A549 (cell line): ENCODE data around the gene FGG. TPM values are rescaled to one million over a fixed set of nuclear protein-coding genes. Genes with fewer than 3 reads are reported as not detected.
A peak's percentile ranks its signal among the peaks of the same experiment; 100 is the strongest.

ENCODE experiments used
- ATAC-seq, 2 experiments: fragments of 200-7000 bp in 1 of 2; fragments of >200 bp in 1 of 2; cut with Nextera tagmentation in 1 of 2; cut with Tn5 transposase in 1 of 2; 3 replicates each; pipeline versions ENCODE4 v1.8.0 to v1.9.1; 2018 to 2020; ENCODE audit warnings: mild to moderate bottlenecking in 1 of 2, moderate library complexity in 1 of 2
- CTCF ChIA-PET: fragments of 300-600 bp; sonication (Branson Sonifier 250); formaldehyde crosslinking; extraction: SDS; loops from one replicate; lab custom pipeline; 2021; ENCODE audit warnings: antibody characterized with exemption, inconsistent platforms; lab: Yijun Ruan, JAX
- POLR2A ChIA-PET: fragments of 350-600 bp; formaldehyde crosslinking; extraction: SDS; loops from one replicate; lab custom pipeline; 2021; ENCODE audit warnings: antibody characterized with exemption, inconsistent platforms; lab: Yijun Ruan, JAX
- DNase-seq, 2 experiments: peaks; one replicate each; pipeline versions ENCODE4 v3.0.0 to v3.0.0-alpha.2; 2011 to 2016; ENCODE audit warnings: low read depth in 1 of 2, low spot score in 1 of 2
- FAIRE-seq: peaks from 2 replicates; lab custom pipeline; 2011; peaks lifted over from hg19 to GRCh38; lab: Jason Lieb, UNC
- H3K27ac ChIP-seq, 2 experiments: fragments of >200 bp; sonication (Bioruptor Twin); formaldehyde crosslinking; 3 replicates each; pipeline ENCODE4 v1.5.1; 2016 to 2017
- H3K4me1 ChIP-seq: fragments of >200 bp; sonication (Bioruptor Twin); formaldehyde crosslinking; 3 replicates; pipeline ENCODE4 v1.6.1; 2016
- H3K4me2 ChIP-seq: fragments of >200 bp; sonication (Bioruptor Twin); formaldehyde crosslinking; 3 replicates; pipeline ENCODE4 v1.6.1; 2016
- H3K4me3 ChIP-seq: fragments of >200 bp; sonication (Bioruptor Twin); formaldehyde crosslinking; 3 replicates; pipeline ENCODE4 v1.5.1; 2016
- H3K9me3 ChIP-seq: fragments of >200 bp; sonication (Bioruptor Twin); formaldehyde crosslinking; 3 replicates; pipeline ENCODE4 v1.6.1; 2016
- HOXA7 ChIP-seq: fragments of 250-450 bp; sonication (Bioruptor Pico); IDR thresholded peaks from 2 replicates; pipeline ENCODE4 v1.5.0; 2020; ENCODE audit warnings: mild to moderate bottlenecking, moderate library complexity
- JUNB ChIP-seq: fragments of >200 bp; sonication (Bioruptor Twin); formaldehyde crosslinking; IDR thresholded peaks from 2 replicates; pipeline ENCODE4 v1.6.1; 2016
- MYC ChIP-seq: IDR thresholded peaks from 2 replicates; pipeline ENCODE4 v1.6.1; 2012; ENCODE audit warnings: mild to moderate bottlenecking, inconsistent platforms, low read length, improper control_type of control experiment, borderline replicate concordance
- NFE2L2 ChIP-seq: fragments of 150-350 bp; conservative IDR thresholded peaks from 2 replicates; pipeline ENCODE4 v1.6.1; 2014; ENCODE audit warnings: low read length
- POLR2A ChIP-seq: IDR thresholded peaks from 2 replicates; pipeline ENCODE4 v1.6.1; 2012; ENCODE audit warnings: mild to moderate bottlenecking, low read length
- RARB ChIP-seq: fragments of 250-450 bp; sonication (Bioruptor Pico); IDR thresholded peaks from 2 replicates; pipeline ENCODE4 v1.8.0; 2021; ENCODE audit warnings: mild to moderate bottlenecking, moderate library complexity
- RCOR1 ChIP-seq: fragments of 150-350 bp; IDR thresholded peaks from 2 replicates; pipeline ENCODE4 v1.6.1; 2014; ENCODE audit warnings: antibody characterized with exemption, low read length, low read depth
- RFX5 ChIP-seq: fragments of 450-650 bp; IDR thresholded peaks from 2 replicates; pipeline ENCODE4 v1.7.1; 2014; ENCODE audit warnings: antibody characterized with exemption, mild to moderate bottlenecking, moderate library complexity
- TP53 ChIP-seq: fragments of 250-450 bp; sonication (Bioruptor Pico); IDR thresholded peaks from 2 replicates; pipeline ENCODE4 v1.5.0; 2021; ENCODE audit warnings: mild to moderate bottlenecking, moderate library complexity
- ZC3H11A ChIP-seq: fragments of 450-650 bp; IDR thresholded peaks from 2 replicates; pipeline ENCODE4 v1.6.1; 2014; ENCODE audit warnings: antibody characterized with exemption, mild to moderate bottlenecking
- WGBS: methylation state at CpG from one replicate; pipeline ENCODE4 v1.1.6; 2017; ENCODE audit errors: missing lambda C conversion rate; 5-methylcytosine and 5-hydroxymethylcytosine counted together
- polyA plus RNA-seq, 4 experiments: library from polyadenylated mRNA; depleted of rRNA in 3 of 4; stranded (reverse); fragments of >200 nt; fragmentation: RNase III in 1 of 4; extraction: RNeasy Plus Mini Kit Qiagen cat#74134 plus additional on column Dnase treatment in 1 of 4; gene quantifications; 2 replicates in 3 of 4; 3 replicates in 1 of 4; pipeline ENCODE4 v1.2.3, GENCODE V29; 2011 to 2017
- TF ChIP-seq, protein P1 (sequence below): fragments of >200 bp; sonication (Bioruptor Twin); formaldehyde crosslinking; IDR thresholded peaks from 2 replicates; pipeline ENCODE4 v1.6.1; 2016
- TF ChIP-seq, protein P2 (sequence below): fragments of 450-650 bp; IDR thresholded peaks from 2 replicates; pipeline ENCODE4 v1.6.1; 2014; ENCODE audit warnings: antibody characterized with exemption
- TF ChIP-seq, protein P3 (sequence below): fragments of >200 bp; sonication (Bioruptor Twin); formaldehyde crosslinking; IDR thresholded peaks from 3 replicates; pipeline ENCODE4 v1.5.1; 2016
- TF ChIP-seq, protein P4 (sequence below): fragments of 200-600 bp; sonication (generic); IDR thresholded peaks from 2 replicates; pipeline ENCODE4 v1.6.1; 2016; ENCODE audit warnings: antibody characterized with exemption, mild to moderate bottlenecking, moderate library complexity
- TF ChIP-seq, protein P5 (sequence below): fragments of 250-450 bp; sonication (Bioruptor Pico); IDR thresholded peaks from 2 replicates; pipeline ENCODE4 v1.5.0; 2021; ENCODE audit warnings: mild to moderate bottlenecking, moderate library complexity, borderline replicate concordance

The FGG gene
- polyA plus RNA-seq, 2 of the 4 experiments (the other 2 are of a cell fraction), result 4.8 to 132 TPM

DNA sequence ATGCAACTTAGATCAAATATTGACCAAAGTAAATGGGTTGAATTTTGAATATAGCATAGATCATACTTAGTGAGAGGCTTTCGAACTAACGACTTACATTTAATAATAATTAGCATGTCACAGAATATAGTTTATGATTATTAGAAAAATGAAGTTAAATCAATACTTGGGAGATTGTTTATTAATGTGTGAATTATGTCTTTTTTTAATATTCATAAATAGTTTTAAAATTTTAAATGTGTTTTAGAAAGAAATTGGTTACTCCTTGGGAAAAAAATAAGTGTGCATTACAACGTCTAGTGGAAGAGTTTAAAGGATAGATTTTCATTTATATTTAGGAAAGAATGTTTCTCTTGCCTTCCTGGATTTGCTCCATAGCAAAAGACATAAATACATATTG lies 29.2 kb downstream of the FGG start:
- Histone ChIP-seq H3K4me3 (no peak overlapping the region), H3K4me1 (peaks cover 13% of the 10 kb centered on the region), H3K4me2 (no peak overlapping the region), H3K9me3 (0 out of 3 replicates have a peak, but pooled peaks cover 6% of the 10 kb centered on the region), H3K27ac (no peak overlapping the region)
- FAIRE-seq (no peak), DNase-seq (no peak), ATAC-seq (no peak)
- 83% methylated on average over 3 of the region's 3 CpGs for WGBS
- TF ChIP-seq TP53 (CRISPR knock-in tag), result no peak
- TF ChIP-seq HOXA7 (CRISPR knock-in tag), result no peak
- CTCF ChIA-PET, result interaction anchor here (0.8 kb wide), 1 partner anchor 23 kb away, joined by 3 read pairs; no protein-coding TSS in a partner anchor
- POLR2A ChIA-PET, result no interaction called here

DNA sequence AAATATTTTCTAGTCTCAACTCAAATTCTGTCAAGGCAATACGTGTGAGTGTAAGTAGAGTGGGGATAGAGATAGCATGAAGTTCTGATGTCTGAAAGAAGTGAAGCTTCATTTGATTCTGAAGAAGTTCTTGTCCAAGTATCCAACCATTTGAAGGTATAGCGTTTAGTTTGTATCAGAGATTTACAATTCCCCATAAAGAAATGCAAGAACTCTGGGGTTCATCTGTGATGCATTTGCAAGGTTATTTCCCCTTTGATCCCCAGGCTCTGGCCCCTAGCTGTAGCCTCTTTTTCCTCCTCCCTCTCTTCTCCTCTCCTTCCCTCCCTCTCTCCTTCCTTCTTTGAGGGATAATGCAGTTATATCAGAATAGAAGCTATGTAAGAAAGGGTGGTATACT lies 29.7 kb downstream of the FGG start:
- ATAC-seq, result no peak
- Histone ChIP-seq H3K4me2 (no peak overlapping the region), H3K27ac (no peak overlapping the region), H3K4me1 (peaks cover 18% of the 10 kb centered on the region)
- no peak for DNase-seq
- POLR2A ChIA-PET, result no interaction called here
- TF ChIP-seq RARB (CRISPR knock-in tag) (no peak), RCOR1 (no peak), NFE2L2 (no peak), ZC3H11A (no peak)
- TF ChIP-seq, protein P1, sequence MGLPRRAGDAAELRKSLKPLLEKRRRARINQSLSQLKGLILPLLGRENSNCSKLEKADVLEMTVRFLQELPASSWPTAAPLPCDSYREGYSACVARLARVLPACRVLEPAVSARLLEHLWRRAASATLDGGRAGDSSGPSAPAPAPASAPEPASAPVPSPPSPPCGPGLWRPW, result no peak
- TF ChIP-seq, protein P2, sequence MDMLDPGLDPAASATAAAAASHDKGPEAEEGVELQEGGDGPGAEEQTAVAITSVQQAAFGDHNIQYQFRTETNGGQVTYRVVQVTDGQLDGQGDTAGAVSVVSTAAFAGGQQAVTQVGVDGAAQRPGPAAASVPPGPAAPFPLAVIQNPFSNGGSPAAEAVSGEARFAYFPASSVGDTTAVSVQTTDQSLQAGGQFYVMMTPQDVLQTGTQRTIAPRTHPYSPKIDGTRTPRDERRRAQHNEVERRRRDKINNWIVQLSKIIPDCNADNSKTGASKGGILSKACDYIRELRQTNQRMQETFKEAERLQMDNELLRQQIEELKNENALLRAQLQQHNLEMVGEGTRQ, result no peak
- TF ChIP-seq, protein P3, sequence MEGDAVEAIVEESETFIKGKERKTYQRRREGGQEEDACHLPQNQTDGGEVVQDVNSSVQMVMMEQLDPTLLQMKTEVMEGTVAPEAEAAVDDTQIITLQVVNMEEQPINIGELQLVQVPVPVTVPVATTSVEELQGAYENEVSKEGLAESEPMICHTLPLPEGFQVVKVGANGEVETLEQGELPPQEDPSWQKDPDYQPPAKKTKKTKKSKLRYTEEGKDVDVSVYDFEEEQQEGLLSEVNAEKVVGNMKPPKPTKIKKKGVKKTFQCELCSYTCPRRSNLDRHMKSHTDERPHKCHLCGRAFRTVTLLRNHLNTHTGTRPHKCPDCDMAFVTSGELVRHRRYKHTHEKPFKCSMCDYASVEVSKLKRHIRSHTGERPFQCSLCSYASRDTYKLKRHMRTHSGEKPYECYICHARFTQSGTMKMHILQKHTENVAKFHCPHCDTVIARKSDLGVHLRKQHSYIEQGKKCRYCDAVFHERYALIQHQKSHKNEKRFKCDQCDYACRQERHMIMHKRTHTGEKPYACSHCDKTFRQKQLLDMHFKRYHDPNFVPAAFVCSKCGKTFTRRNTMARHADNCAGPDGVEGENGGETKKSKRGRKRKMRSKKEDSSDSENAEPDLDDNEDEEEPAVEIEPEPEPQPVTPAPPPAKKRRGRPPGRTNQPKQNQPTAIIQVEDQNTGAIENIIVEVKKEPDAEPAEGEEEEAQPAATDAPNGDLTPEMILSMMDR, result no peak
- TF ChIP-seq, protein P4, sequence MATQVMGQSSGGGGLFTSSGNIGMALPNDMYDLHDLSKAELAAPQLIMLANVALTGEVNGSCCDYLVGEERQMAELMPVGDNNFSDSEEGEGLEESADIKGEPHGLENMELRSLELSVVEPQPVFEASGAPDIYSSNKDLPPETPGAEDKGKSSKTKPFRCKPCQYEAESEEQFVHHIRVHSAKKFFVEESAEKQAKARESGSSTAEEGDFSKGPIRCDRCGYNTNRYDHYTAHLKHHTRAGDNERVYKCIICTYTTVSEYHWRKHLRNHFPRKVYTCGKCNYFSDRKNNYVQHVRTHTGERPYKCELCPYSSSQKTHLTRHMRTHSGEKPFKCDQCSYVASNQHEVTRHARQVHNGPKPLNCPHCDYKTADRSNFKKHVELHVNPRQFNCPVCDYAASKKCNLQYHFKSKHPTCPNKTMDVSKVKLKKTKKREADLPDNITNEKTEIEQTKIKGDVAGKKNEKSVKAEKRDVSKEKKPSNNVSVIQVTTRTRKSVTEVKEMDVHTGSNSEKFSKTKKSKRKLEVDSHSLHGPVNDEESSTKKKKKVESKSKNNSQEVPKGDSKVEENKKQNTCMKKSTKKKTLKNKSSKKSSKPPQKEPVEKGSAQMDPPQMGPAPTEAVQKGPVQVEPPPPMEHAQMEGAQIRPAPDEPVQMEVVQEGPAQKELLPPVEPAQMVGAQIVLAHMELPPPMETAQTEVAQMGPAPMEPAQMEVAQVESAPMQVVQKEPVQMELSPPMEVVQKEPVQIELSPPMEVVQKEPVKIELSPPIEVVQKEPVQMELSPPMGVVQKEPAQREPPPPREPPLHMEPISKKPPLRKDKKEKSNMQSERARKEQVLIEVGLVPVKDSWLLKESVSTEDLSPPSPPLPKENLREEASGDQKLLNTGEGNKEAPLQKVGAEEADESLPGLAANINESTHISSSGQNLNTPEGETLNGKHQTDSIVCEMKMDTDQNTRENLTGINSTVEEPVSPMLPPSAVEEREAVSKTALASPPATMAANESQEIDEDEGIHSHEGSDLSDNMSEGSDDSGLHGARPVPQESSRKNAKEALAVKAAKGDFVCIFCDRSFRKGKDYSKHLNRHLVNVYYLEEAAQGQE, result no peak
- TF ChIP-seq, protein P5, sequence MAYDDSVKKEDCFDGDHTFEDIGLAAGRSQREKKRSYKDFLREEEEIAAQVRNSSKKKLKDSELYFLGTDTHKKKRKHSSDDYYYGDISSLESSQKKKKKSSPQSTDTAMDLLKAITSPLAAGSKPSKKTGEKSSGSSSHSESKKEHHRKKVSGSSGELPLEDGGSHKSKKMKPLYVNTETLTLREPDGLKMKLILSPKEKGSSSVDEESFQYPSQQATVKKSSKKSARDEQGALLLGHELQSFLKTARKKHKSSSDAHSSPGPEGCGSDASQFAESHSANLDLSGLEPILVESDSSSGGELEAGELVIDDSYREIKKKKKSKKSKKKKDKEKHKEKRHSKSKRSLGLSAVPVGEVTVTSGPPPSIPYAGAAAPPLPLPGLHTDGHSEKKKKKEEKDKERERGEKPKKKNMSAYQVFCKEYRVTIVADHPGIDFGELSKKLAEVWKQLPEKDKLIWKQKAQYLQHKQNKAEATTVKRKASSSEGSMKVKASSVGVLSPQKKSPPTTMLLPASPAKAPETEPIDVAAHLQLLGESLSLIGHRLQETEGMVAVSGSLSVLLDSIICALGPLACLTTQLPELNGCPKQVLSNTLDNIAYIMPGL (CRISPR knock-in tag), result no peak
- TF ChIP-seq, all 56 proteins: peak for 0
- H3K9me3 ChIP-seq, result 0 out of 3 replicates have a peak, but pooled peaks cover 6% of the 10 kb centered on the region
- no peak overlapping the region for H3K4me3 ChIP-seq
- 91% methylated on average over 2 of the region's 2 CpGs for WGBS
- FAIRE-seq, result no peak
- CTCF ChIA-PET, result interaction anchor here (0.8 kb wide), 1 partner anchor 23 kb away, joined by 3 read pairs; no protein-coding TSS in a partner anchor

DNA sequence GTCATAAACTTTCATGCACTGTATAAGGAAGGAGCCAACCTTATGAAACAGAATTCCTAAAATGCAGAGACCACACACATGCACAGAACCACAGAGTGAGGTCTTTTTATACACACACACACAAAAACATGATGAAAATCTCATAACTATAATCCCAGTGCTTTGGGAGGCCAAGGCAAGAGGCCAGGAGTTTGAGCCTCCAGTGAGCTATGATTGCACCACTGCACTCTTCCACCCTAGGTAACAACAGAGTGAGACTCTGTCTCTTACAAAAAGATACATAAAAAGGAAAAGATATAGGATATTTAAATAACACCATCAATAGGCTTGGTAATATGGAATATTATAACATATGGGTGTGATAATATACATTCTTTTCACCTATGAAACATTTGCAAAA lies 32.5 kb downstream of the FGG start:
- CTCF ChIA-PET, result no interaction called here
- Histone ChIP-seq H3K27ac (peak overlapping the region; percentile 30 to 64; a peak in 3 of 6 replicates), H3K4me1 (peaks cover 31% of the 10 kb centered on the region), H3K4me3 (no peak overlapping the region), H3K4me2 (no peak overlapping the region), H3K9me3 (no peaks in the 10 kb centered on the region)
- FAIRE-seq (no peak), DNase-seq (no peak), ATAC-seq (no peak)
- TF ChIP-seq RFX5 (no peak), MYC (no peak), JUNB (no peak), POLR2A (no peak)
- TF ChIP-seq, protein P1, result no peak
- POLR2A ChIA-PET, result no interaction called here
